ENCODE data around the gene MICAL2.

Gene MICAL2

GRCh38 chr11:12164061-12165014, 53.9 kb downstream of the MICAL2 start:
- CTCF ChIA-PET, result interaction anchor here (0.5 to 0.8 kb wide), 2 partner anchors 119 to 1984 kb away, joined by 3 to 5 read pairs; no protein-coding TSS in a partner anchor
- peak overlapping the region; percentile 65 for H3K27ac ChIP-seq
- no peak for DNase-seq (ENCODE audit: low spot score)
- POLR2A ChIA-PET (ENCODE audit: low non-redundant PET), result interaction anchor here (0.7 kb wide), 1 partner anchor 54 kb away, joined by 4 read pairs; the partner anchor contains the start of gene MICAL2
- no peak for TF ChIP-seq CTCF (conservative IDR thresholded peaks at IDR 0.05; ENCODE audit: low read depth)

GRCh38 chr11:12165237-12165875, 55.0 kb downstream of the MICAL2 start:
- CTCF ChIA-PET, result no interaction called here
- POLR2A ChIA-PET (ENCODE audit: low non-redundant PET), result no interaction called here
- no peak for TF ChIP-seq CTCF (conservative IDR thresholded peaks at IDR 0.05; ENCODE audit: low read depth)
- no peak for DNase-seq (ENCODE audit: low spot score)
- peak overlapping the region; percentile 60 for H3K27ac ChIP-seq

- CTCF ChIA-PET, result no interaction called here
- POLR2A ChIA-PET (ENCODE audit: low non-redundant PET), result no interaction called here
- no peak for TF ChIP-seq CTCF (conservative IDR thresholded peaks at IDR 0.05; ENCODE audit: low read depth)
- DNase-seq (ENCODE audit: low spot score), result no peak
- H3K27ac ChIP-seq, result peak overlapping the region; percentile 96
Measured at GRCh38 chr11:12166299-12167060, 56.1 kb downstream of the MICAL2 start.

GRCh38 chr11:12167061-12168000, 56.9 kb downstream of the MICAL2 start:
- no peak for TF ChIP-seq CTCF (conservative IDR thresholded peaks at IDR 0.05; ENCODE audit: low read depth)
- ChIA-PET POLR2A (ENCODE audit: low non-redundant PET) (no interaction called here), CTCF (no interaction called here)
- DNase-seq (ENCODE audit: low spot score), result peak; percentile 84
- H3K27ac ChIP-seq, result peak overlapping the region; percentile 96

- peak overlapping the region; percentile 96 for H3K27ac ChIP-seq
- TF ChIP-seq CTCF (conservative IDR thresholded peaks at IDR 0.05; ENCODE audit: low read depth), result no peak
- ChIA-PET CTCF (no interaction called here), POLR2A (ENCODE audit: low non-redundant PET) (no interaction called here)
- no peak for DNase-seq (ENCODE audit: low spot score)
Measured at GRCh38 chr11:12168114-12168513, 57.7 kb downstream of the MICAL2 start.
